CD4-positive, alpha-beta T cell (primary cell): Measurements from ENCODE around the gene DSTN. TPM values are rescaled to one million over a fixed set of nuclear protein-coding genes. Genes with fewer than 3 reads are reported as not detected.

Source experiments
- ATAC-seq: fragments of 200-7000 bp; cut with Tn5 transposase; one replicate; pipeline ENCODE4 v1.10.0; 2022; ENCODE audit warnings: mild to moderate bottlenecking; ENCODE audit not compliant: poor library complexity
- CTCF ChIA-PET: fragments of 350-600 bp; sonication (Branson Sonifier 250); formaldehyde crosslinking; loops from one replicate; lab custom pipeline; 2021; ENCODE audit warnings: antibody characterized with exemption, inconsistent platforms; lab: Charles Lee
- POLR2A ChIA-PET: fragments of 350-600 bp; sonication (Branson Sonifier 250); formaldehyde crosslinking; loops from one replicate; lab custom pipeline; 2021; ENCODE audit warnings: antibody characterized with exemption, inconsistent platforms; lab: Charles Lee
- DNase-seq, 14 experiments: peaks; one replicate each; pipeline ENCODE4 v3.0.0-alpha.2; 2013 to 2020; ENCODE audit warnings: mixed read lengths in 2 of 14
- H3K27ac ChIP-seq, 2 donors: one replicate each; pipeline versions ENCODE4 v1.5.1 to v1.7.0; 2013; ENCODE audit warnings: low read length in 2 of 2, low read depth in 1 of 2, mild to moderate bottlenecking in 1 of 2
- H3K27me3 ChIP-seq, 2 experiments: 1 replicate in 1 of 2; 2 replicates in 1 of 2; pipeline versions ENCODE4 v1.6.1 to v1.7.0; 2013; ENCODE audit warnings: low read length in 2 of 2, control low read depth in 1 of 2, mild to moderate bottlenecking in 1 of 2, moderate library complexity in 1 of 2; ENCODE audit not compliant: insufficient read depth in 2 of 2, control insufficient read depth in 1 of 2
- H3K36me3 ChIP-seq: one replicate; pipeline ENCODE4 v1.6.1; 2013; ENCODE audit warnings: low read length, control low read depth; ENCODE audit not compliant: insufficient read depth
- H3K4me1 ChIP-seq: one replicate; pipeline ENCODE4 v1.6.1; 2013; ENCODE audit warnings: low read length, control low read depth; ENCODE audit not compliant: insufficient read depth
- H3K4me3 ChIP-seq: one replicate; pipeline ENCODE4 v1.5.1; 2013; ENCODE audit warnings: mild to moderate bottlenecking, low read length, moderate library complexity
- H3K9me3 ChIP-seq, 2 experiments: 1 replicate in 1 of 2; 2 replicates in 1 of 2; pipeline versions ENCODE4 v1.6.1 to v1.7.0; 2013; ENCODE audit warnings: low read length in 2 of 2, mild to moderate bottlenecking in 2 of 2, control low read depth in 1 of 2, moderate library complexity in 1 of 2; ENCODE audit not compliant: control insufficient read depth in 1 of 2, insufficient read depth in 1 of 2
- H3K27ac Mint-ChIP-seq: one replicate; pipeline ENCODE4 v1.8.0; 2020; ENCODE audit warnings: mixed read lengths
- H3K27me3 Mint-ChIP-seq: one replicate; pipeline ENCODE4 v1.8.0; 2021; ENCODE audit warnings: mixed read lengths
- H3K36me3 Mint-ChIP-seq: one replicate; pipeline ENCODE4 v1.8.0; 2021; ENCODE audit warnings: low read depth, mixed read lengths
- H3K4me1 Mint-ChIP-seq: one replicate; pipeline ENCODE4 v1.8.0; 2021; ENCODE audit warnings: low read depth, mixed read lengths
- H3K4me3 Mint-ChIP-seq: one replicate; pipeline ENCODE4 v1.8.0; 2020; ENCODE audit warnings: mild to moderate bottlenecking, mixed read lengths
- H3K9me3 Mint-ChIP-seq: one replicate; pipeline ENCODE4 v1.8.0; 2020; ENCODE audit warnings: mixed read lengths
- CTCF ChIP-seq: fragments of 200-600 bp; IDR thresholded peaks from one replicate; pipeline ENCODE4 v1.8.0; 2022; ENCODE audit warnings: antibody characterized with exemption, mild to moderate bottlenecking
- intact Hi-C, 2 experiments: fragments of 100-400 bp; cut with DNase I in 1 of 2; cut with micrococcal nuclease in 1 of 2; formaldehyde crosslinking; loops; one replicate each; pipeline versions ENCODE4 v1.15.1 to v1.9.0; 2023 to 2025; cut with DNase I, micrococcal nuclease
- total RNA-seq, 174 experiments: library from RNA in 2 of 174; stranded (reverse) in 2 of 174; gene quantifications; one replicate each; pipeline ENCODE4 v1.2.3 and lab custom pipeline; 2021 to 2026

The DSTN gene
- total RNA-seq, 2 experiments from 2014 or later, result 36.0 to 38.9 TPM

DNA sequence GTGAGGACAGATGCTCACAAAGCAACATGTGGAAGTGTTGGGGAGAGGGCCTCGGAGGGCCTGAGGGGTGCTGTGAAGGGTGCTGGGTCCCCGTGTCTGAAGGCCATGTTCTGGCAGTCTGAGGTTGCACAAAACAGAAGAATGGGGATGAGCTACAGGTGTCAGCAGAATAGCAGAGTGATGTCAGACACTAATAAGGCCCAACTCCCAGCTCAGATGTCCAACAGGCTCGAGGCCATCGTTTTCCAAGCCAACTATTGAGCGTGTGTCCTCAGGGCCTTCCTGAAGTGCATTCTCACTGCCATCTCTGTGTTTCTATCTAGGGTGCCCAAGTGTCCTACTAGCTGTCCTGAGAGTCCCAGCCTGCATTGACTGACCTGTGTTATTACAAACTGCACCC is 46.5 kb upstream of the DSTN start:
- ATAC-seq (no peak), DNase-seq (no peak)
- Mint-ChIP-seq H3K4me1 (no peaks in the 10 kb centered on the region), H3K4me3 (no peak overlapping the region), H3K9me3 (no peaks in the 10 kb centered on the region), H3K27me3 (no peaks in the 10 kb centered on the region), H3K27ac (no peak overlapping the region), H3K36me3 (no peaks in the 10 kb centered on the region)
- Histone ChIP-seq H3K27ac (no peak overlapping the region), H3K36me3 (no peaks in the 10 kb centered on the region), H3K27me3 (no peaks in the 10 kb centered on the region), H3K9me3 (no peaks in the 10 kb centered on the region), H3K4me3 (no peak overlapping the region), H3K4me1 (no peaks in the 10 kb centered on the region)
- intact Hi-C loops, result no loop called here
- no peak for TF ChIP-seq CTCF
- ChIA-PET POLR2A (no interaction called here), CTCF (no interaction called here)

DNA sequence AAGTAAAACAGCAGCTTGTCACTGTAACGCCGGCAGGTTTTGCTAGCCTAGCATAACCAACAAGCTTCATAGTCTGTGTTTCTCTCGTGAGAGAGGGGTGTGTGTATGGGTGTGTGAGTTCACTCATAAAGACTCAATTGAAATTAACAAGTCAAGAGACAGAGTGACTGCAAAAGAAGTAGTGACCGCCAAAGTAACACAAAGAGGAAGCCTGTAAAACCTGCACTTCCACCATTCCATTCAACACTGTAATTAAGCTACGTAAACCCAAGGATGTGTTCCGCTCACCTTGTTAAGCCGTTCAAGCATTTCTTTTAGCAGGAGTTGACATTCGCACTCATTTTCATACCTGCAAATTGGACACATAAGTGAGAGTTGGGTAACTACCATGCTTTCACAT is 45.3 kb upstream of the DSTN start:
- ChIA-PET CTCF (no interaction called here), POLR2A (no interaction called here)
- Mint-ChIP-seq H3K27ac (no peak overlapping the region), H3K9me3 (no peaks in the 10 kb centered on the region), H3K27me3 (peaks cover 4% of the 10 kb centered on the region), H3K4me3 (no peak overlapping the region), H3K4me1 (no peaks in the 10 kb centered on the region), H3K36me3 (no peaks in the 10 kb centered on the region)
- Histone ChIP-seq H3K4me1 (no peaks in the 10 kb centered on the region), H3K27ac (no peak overlapping the region), H3K4me3 (no peak overlapping the region), H3K36me3 (no peaks in the 10 kb centered on the region), H3K9me3 (no peaks in the 10 kb centered on the region), H3K27me3 (no peaks in the 10 kb centered on the region)
- intact Hi-C loops, result no loop called here
- DNase-seq, result no peak
- no peak for TF ChIP-seq CTCF
- no peak for ATAC-seq

DNA sequence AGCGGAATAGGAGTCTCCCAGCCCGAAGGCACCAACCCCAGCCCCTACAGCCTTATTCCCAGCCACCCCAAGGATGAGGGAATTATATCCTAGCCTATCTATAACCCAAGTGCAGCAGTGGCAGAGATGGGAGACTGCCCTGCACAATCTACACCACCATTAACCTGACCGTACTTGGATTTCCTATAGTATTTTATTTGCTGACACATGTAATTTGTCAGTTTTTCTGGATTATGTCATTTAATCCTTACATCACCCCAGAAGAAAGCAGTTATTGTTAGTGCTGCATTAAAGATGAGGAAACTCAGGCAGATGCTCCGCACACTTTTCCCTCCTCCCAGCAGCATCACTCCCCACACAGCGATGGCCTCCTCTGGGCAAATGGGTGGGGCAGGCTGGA is 44.7 kb upstream of the DSTN start:
- DNase-seq (no peak), ATAC-seq (no peak)
- Histone ChIP-seq H3K27me3 (peaks cover 0 to 4% of the 10 kb centered on the region in 2 experiments), H3K36me3 (no peaks in the 10 kb centered on the region), H3K4me1 (no peaks in the 10 kb centered on the region), H3K9me3 (no peaks in the 10 kb centered on the region), H3K27ac (no peak overlapping the region), H3K4me3 (no peak overlapping the region)
- Mint-ChIP-seq H3K4me1 (no peaks in the 10 kb centered on the region), H3K27me3 (peaks cover 6% of the 10 kb centered on the region), H3K4me3 (no peak overlapping the region), H3K27ac (no peak overlapping the region), H3K9me3 (no peaks in the 10 kb centered on the region), H3K36me3 (no peaks in the 10 kb centered on the region)
- intact Hi-C loops, result no loop called here
- ChIA-PET POLR2A (no interaction called here), CTCF (no interaction called here)
- no peak for TF ChIP-seq CTCF
